H1 (cell line): ENCODE measurements around the gene ACOX1. TPM values are rescaled to one million over a fixed set of nuclear protein-coding genes. Genes with fewer than 3 reads are reported as not detected.

Source experiments
- CTCF ChIA-PET: fragments of 300-600 bp; sonication (Branson Sonifier 250); formaldehyde crosslinking; loops from one replicate; lab custom pipeline; 2021; ENCODE audit not compliant: partially characterized antibody; lab: Charles Lee
- POLR2A ChIA-PET: fragments of 300-600 bp; sonication (Branson Sonifier 250); formaldehyde crosslinking; loops from one replicate; lab custom pipeline; 2021; ENCODE audit warnings: inconsistent platforms; ENCODE audit not compliant: partially characterized antibody; lab: Charles Lee
- DNase-seq, 2 experiments: peaks; one replicate each; pipeline versions ENCODE4 v3.0.0 to v3.0.0-alpha.2; 2010 to 2022; ENCODE audit warnings: low spot score in 2 of 2, low read depth in 1 of 2, mixed read lengths in 1 of 2
- FAIRE-seq: peaks from 2 replicates; lab custom pipeline; 2011; peaks lifted over from hg19 to GRCh38; lab: Jason Lieb, UNC
- H2AFZ ChIP-seq: 2 replicates; pipeline ENCODE4 v1.8.1; 2012; ENCODE audit warnings: low read length, inconsistent platforms
- H2AK5ac ChIP-seq: 2 replicates; pipeline ENCODE4 v1.6.1; 2013; ENCODE audit warnings: low read depth, low read length
- H2BK120ac ChIP-seq: replicated peaks from 2 replicates; pipeline ENCODE3; 2013; ENCODE audit warnings: low read depth, low read length, inconsistent platforms
- H2BK12ac ChIP-seq: 2 replicates; pipeline ENCODE4 v1.6.1; 2013; ENCODE audit warnings: low read depth, low read length
- H2BK15ac ChIP-seq: 2 replicates; pipeline ENCODE4 v1.6.1; 2013; ENCODE audit warnings: low read length
- H2BK20ac ChIP-seq: 2 replicates; pipeline ENCODE4 v1.6.1; 2013; ENCODE audit warnings: low read length
- H2BK5ac ChIP-seq: 2 replicates; pipeline ENCODE4 v1.6.1; 2013; ENCODE audit warnings: low read depth, low read length
- H3K14ac ChIP-seq: 2 replicates; pipeline ENCODE4 v1.6.1; 2013; ENCODE audit warnings: inconsistent platforms; ENCODE audit not compliant: insufficient read length
- H3K18ac ChIP-seq: 2 replicates; pipeline ENCODE4 v1.6.1; 2013; ENCODE audit warnings: low read length; ENCODE audit errors: extremely low read depth
- H3K23ac ChIP-seq: 2 replicates; pipeline ENCODE4 v1.6.1; 2013; ENCODE audit warnings: inconsistent platforms; ENCODE audit not compliant: insufficient read length
- H3K23me2 ChIP-seq: 2 replicates; pipeline ENCODE4 v1.6.1; 2013; ENCODE audit warnings: low read depth, low read length
- H3K27ac ChIP-seq: 2 replicates; pipeline ENCODE4 v1.6.1; 2011; ENCODE audit warnings: low read depth, low read length, inconsistent platforms
- H3K27me3 ChIP-seq, 4 experiments: replicated peaks in 1 of 4; 1 replicate in 1 of 4; 2 replicates in 3 of 4; pipeline versions ENCODE4 v1.6.1 to v1.8.1; 2011 to 2013; ENCODE audit warnings: low read length in 3 of 4, mild to moderate bottlenecking in 3 of 4, inconsistent platforms in 2 of 4, mixed read lengths in 2 of 4, moderate library complexity in 1 of 4; ENCODE audit not compliant: control insufficient read depth in 3 of 4, insufficient read depth in 3 of 4; ENCODE audit errors: extremely low read depth in 1 of 4
- H3K36me3 ChIP-seq, 4 experiments: 2 replicates each; pipeline versions ENCODE4 v1.6.1 to v1.8.1; 2011 to 2013; ENCODE audit warnings: mild to moderate bottlenecking in 4 of 4, low read length in 3 of 4, moderate library complexity in 2 of 4, control low read depth in 1 of 4, inconsistent platforms in 1 of 4; ENCODE audit not compliant: insufficient read depth in 4 of 4, control insufficient read depth in 2 of 4
- H3K4ac ChIP-seq: replicated peaks from 2 replicates; pipeline ENCODE3; 2013; ENCODE audit warnings: low read length, low read depth, mixed read lengths, inconsistent platforms; ENCODE audit not compliant: insufficient read length
- H3K4me1 ChIP-seq, 4 experiments: replicated peaks in 1 of 4; 1 replicate in 1 of 4; 2 replicates in 3 of 4; pipeline versions ENCODE4 v1.6.1 to v1.8.1; 2011 to 2013; ENCODE audit warnings: low read length in 3 of 4, inconsistent platforms in 2 of 4, mixed read lengths in 1 of 4; ENCODE audit not compliant: insufficient read depth in 4 of 4, control insufficient read depth in 3 of 4
- H3K4me2 ChIP-seq, 2 experiments: 2 replicates each; pipeline versions ENCODE4 v1.6.1 to v1.8.1; 2011 to 2013; ENCODE audit warnings: low read depth in 2 of 2, low read length in 2 of 2, control low read depth in 1 of 2, inconsistent platforms in 1 of 2, mild to moderate bottlenecking in 1 of 2; ENCODE audit not compliant: insufficient read depth in 1 of 2
- H3K4me3 ChIP-seq, 4 experiments: fragments of 200-600, 300-600 bp in 1 of 4; sonication (generic), shearing (Covaris generic), sonication (Bioruptor Twin) in 1 of 4; 2 replicates each; pipeline versions ENCODE4 v1.5.1 to v1.8.1; 2011 to 2016; ENCODE audit warnings: low read length in 4 of 4, low read depth in 3 of 4, control low read depth in 2 of 4, inconsistent platforms in 2 of 4, mild to moderate bottlenecking in 2 of 4, mixed read lengths in 1 of 4, moderate library complexity in 1 of 4; ENCODE audit not compliant: insufficient read depth in 2 of 4; ENCODE audit errors: extremely low read depth in 1 of 4
- H3K56ac ChIP-seq: replicated peaks from 2 replicates; pipeline ENCODE3; 2013; ENCODE audit warnings: low read depth, mild to moderate bottlenecking, mixed read lengths, low read length, inconsistent platforms; ENCODE audit not compliant: insufficient read length
- H3K79me1 ChIP-seq: 2 replicates; pipeline ENCODE4 v1.6.1; 2013; ENCODE audit warnings: low read depth, low read length, control low read depth
- H3K79me2 ChIP-seq, 2 experiments: 2 replicates each; pipeline versions ENCODE4 v1.6.1 to v1.8.1; 2012 to 2013; ENCODE audit warnings: low read length in 2 of 2, mild to moderate bottlenecking in 2 of 2, inconsistent platforms in 1 of 2; ENCODE audit not compliant: insufficient read depth in 2 of 2, control insufficient read depth in 1 of 2
- H3K9ac ChIP-seq, 4 experiments: replicated peaks in 1 of 4; 1 replicate in 1 of 4; 2 replicates in 3 of 4; pipeline versions ENCODE4 v1.6.1 to v1.8.1; 2011 to 2013; ENCODE audit warnings: low read depth in 3 of 4, low read length in 3 of 4, control low read depth in 2 of 4, mild to moderate bottlenecking in 2 of 4, moderate library complexity in 2 of 4, inconsistent platforms in 1 of 4; ENCODE audit errors: extremely low read depth in 1 of 4
- H3K9me3 ChIP-seq, 2 experiments: 2 replicates each; pipeline versions ENCODE4 v1.6.1 to v1.8.1; 2012 to 2013; ENCODE audit warnings: mild to moderate bottlenecking in 2 of 2, moderate library complexity in 2 of 2, control low read depth in 1 of 2, inconsistent platforms in 1 of 2, low read depth in 1 of 2, low read length in 1 of 2, mixed read lengths in 1 of 2; ENCODE audit not compliant: insufficient read depth in 2 of 2
- H4K20me1 ChIP-seq, 2 experiments: replicated peaks in 1 of 2; 2 replicates each; pipeline versions ENCODE3 to v1.8.1; 2011 to 2013; ENCODE audit warnings: inconsistent platforms in 2 of 2, low read length in 2 of 2, mild to moderate bottlenecking in 1 of 2; ENCODE audit not compliant: insufficient read depth in 2 of 2, control insufficient read depth in 1 of 2
- H4K5ac ChIP-seq: 2 replicates; pipeline ENCODE4 v1.6.1; 2013; ENCODE audit warnings: low read length, low read depth, mixed read lengths, inconsistent platforms; ENCODE audit not compliant: insufficient read length
- H4K8ac ChIP-seq: 2 replicates; pipeline ENCODE4 v1.8.0; 2013; ENCODE audit warnings: mild to moderate bottlenecking, moderate library complexity, low read length, inconsistent platforms; ENCODE audit not compliant: insufficient read depth; ENCODE audit errors: extremely low read depth
- H4K91ac ChIP-seq: replicated peaks from 2 replicates; pipeline ENCODE3; 2013; ENCODE audit warnings: low read length, mixed read lengths, inconsistent platforms; ENCODE audit not compliant: insufficient read length
- WGBS, 2 experiments: shearing (Covaris generic) in 1 of 2; methylation state at CpG; one replicate each; pipeline versions ENCODE4 v1.1.6 to v1.1.7; 2013 to 2015; ENCODE audit warnings: low lambda C conversion rate in 2 of 2, mixed read lengths in 2 of 2, inconsistent platforms in 1 of 2, low coverage in 1 of 2, missing lambda C conversion rate in 1 of 2; ENCODE audit not compliant: insufficient replicate concordance in 2 of 2, insufficient coverage in 1 of 2, insufficient read length in 1 of 2; ENCODE audit errors: extremely low coverage in 1 of 2, missing lambda C conversion rate in 1 of 2; 5-methylcytosine and 5-hydroxymethylcytosine counted together
- polyA plus RNA-seq, 7 experiments: library from polyadenylated mRNA; depleted of rRNA in 3 of 7; stranded (reverse) in 5 of 7; unstranded in 2 of 7; fragments of >200 nt in 5 of 7; fragments of 200-250 nt in 2 of 7; gene quantifications; 1 replicate in 5 of 7; 2 replicates in 1 of 7; 4 replicates in 1 of 7; pipeline versions ENCODE4 v1.2.1 to v1.2.3, GENCODE V29; 2011 to 2013; ENCODE audit warnings: missing spikeins in 2 of 7, mixed read lengths in 2 of 7
- total RNA-seq: library from RNA; stranded (reverse); fragmentation: NEBNext Ultra II Directional; extraction: Animal tissue kit (Norgen Biotek cat#: 25700); gene quantifications from 2 replicates; pipeline ENCODE4 v1.2.1, GENCODE V29; 2021

The ACOX1 gene
- total and polyA plus RNA-seq, 2 of the 8 experiments (the other 6 are each of a cell fraction or from before 2014, with no cell fraction given) = 10.5 to 30.4 TPM

DNA sequence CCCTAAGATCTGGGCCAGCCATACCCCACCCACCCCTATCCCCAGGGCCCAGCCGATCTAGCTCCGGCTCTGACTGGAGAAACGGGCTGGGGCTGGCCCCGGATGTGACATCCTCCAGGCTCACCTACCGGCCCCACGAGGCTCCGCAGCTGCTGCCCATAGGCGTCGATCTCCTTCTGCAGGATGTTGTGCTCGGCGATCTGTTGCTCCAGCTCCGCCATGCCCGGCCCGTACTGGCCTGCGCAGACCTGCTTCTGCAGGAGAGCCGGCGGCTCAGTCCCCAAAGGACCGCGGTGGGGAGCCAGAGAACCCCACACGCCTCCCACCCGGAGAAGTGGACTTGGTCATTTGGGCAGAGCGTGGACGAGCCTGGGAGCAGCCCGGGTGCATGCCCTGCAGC, 43.3 kb upstream of the ACOX1 start:
- ChIA-PET CTCF (interaction anchor here (0.6 to 32.0 kb wide), 4 partner anchors 8 to 276 kb away, joined by 3 to 885 read pairs (median 4); partner anchors contain the start of genes MRPL38 and TRIM65), POLR2A (interaction anchor here (1.8 kb wide), 1 partner anchor 8 kb away, joined by 4 read pairs; no protein-coding TSS in a partner anchor)
- Histone ChIP-seq H3K4me2 (no peak overlapping the region), H2BK120ac (no peak overlapping the region), H2BK5ac (no peak overlapping the region), H4K5ac (no peak overlapping the region), H3K18ac (no peak overlapping the region), H3K36me3 (no peaks in the 10 kb centered on the region), H3K4me3 (no peak overlapping the region), H3K79me2 (no peaks in the 10 kb centered on the region), H2AFZ (no peak overlapping the region), H3K27ac (no peak overlapping the region), H4K91ac (no peak overlapping the region), H3K23ac (no peak overlapping the region), H3K4ac (no peak overlapping the region), H3K9ac (no peak overlapping the region), H3K56ac (no peak overlapping the region), H2BK12ac (no peak overlapping the region), H3K14ac (no peak overlapping the region), H2BK20ac (no peak overlapping the region), H3K9me3 (no peaks in the 10 kb centered on the region), H2BK15ac (no peak overlapping the region), H3K23me2 (no peaks in the 10 kb centered on the region), H3K4me1 (peaks cover 0 to 3% (median 1%) of the 10 kb centered on the region in 4 experiments; a peak in 3 of 7 replicates), H4K20me1 (no peaks in the 10 kb centered on the region), H3K79me1 (no peaks in the 10 kb centered on the region), H2AK5ac (no peak overlapping the region), H4K8ac (no peak overlapping the region), H3K27me3 (no peaks in the 10 kb centered on the region)
- DNase-seq = no peak
- WGBS, 2 experiments = 91% methylated on average over 24 of the region's 24 CpGs; no CpG with 5 or more reads in 1 of the 2 experiments
- no peak for FAIRE-seq
